ENCODE measurements around the gene MYO16.

Gene MYO16

GRCh38 chr13:108650271-108650670 lies 20.9 kb downstream of the MYO16 start:
- Histone ChIP-seq H3K27me3 (ENCODE audit: insufficient read depth, low read length, poor library complexity, severe bottlenecking) (no peaks in the 10 kb centered on the region), H3K79me2 (ENCODE audit: insufficient read depth, low read length) (no peaks in the 10 kb centered on the region), H2AFZ (ENCODE audit: low read length) (no peak overlapping the region), H3F3A (ENCODE audit: low read depth) (no peaks in the 10 kb centered on the region), H4K20me1 (ENCODE audit: insufficient read depth, low read length, poor library complexity, severe bottlenecking) (no peaks in the 10 kb centered on the region), H3K9me2 (replicated peaks; ENCODE audit: low read depth, low read length) (no peaks in the 10 kb centered on the region), H3K36me3 (ENCODE audit: insufficient read depth, low read length) (no peaks in the 10 kb centered on the region), H3K4me1 (ENCODE audit: insufficient read depth, low read length, poor library complexity, severe bottlenecking) (no peaks in the 10 kb centered on the region), H3K4me3 (ENCODE audit: low read length, poor library complexity, severe bottlenecking) (no peak overlapping the region), H3K9ac (ENCODE audit: low read depth, low read length, poor library complexity, severe bottlenecking) (no peak overlapping the region), H3K4me2 (ENCODE audit: low read depth, low read length, poor library complexity, severe bottlenecking) (no peak overlapping the region), H3K9me3 (ENCODE audit: insufficient read depth, low read depth, low read length) (no peaks in the 10 kb centered on the region)
- no peak for TF ChIP-seq EZH2phosphoT487 (IDR thresholded peaks at IDR 0.05; ENCODE audit: borderline replicate concordance)
- no peak for TF ChIP-seq CTCF (conservative IDR thresholded peaks at IDR 0.05; ENCODE audit: low read length)

GRCh38 chr13:108656742-108657141 lies 27.3 kb downstream of the MYO16 start:
- Histone ChIP-seq H3K9ac (ENCODE audit: low read depth, low read length, poor library complexity, severe bottlenecking) (no peak overlapping the region), H3K4me3 (ENCODE audit: low read length, poor library complexity, severe bottlenecking) (no peak overlapping the region), H3K9me3 (ENCODE audit: insufficient read depth, low read depth, low read length) (no peaks in the 10 kb centered on the region), H3K36me3 (ENCODE audit: insufficient read depth, low read length) (no peaks in the 10 kb centered on the region), H3K27me3 (ENCODE audit: insufficient read depth, low read length, poor library complexity, severe bottlenecking) (no peaks in the 10 kb centered on the region), H3K4me1 (ENCODE audit: insufficient read depth, low read length, poor library complexity, severe bottlenecking) (no peaks in the 10 kb centered on the region), H3K4me2 (ENCODE audit: low read depth, low read length, poor library complexity, severe bottlenecking) (no peak overlapping the region), H2AFZ (ENCODE audit: low read length) (no peak overlapping the region), H3F3A (ENCODE audit: low read depth) (no peaks in the 10 kb centered on the region), H4K20me1 (ENCODE audit: insufficient read depth, low read length, poor library complexity, severe bottlenecking) (no peaks in the 10 kb centered on the region), H3K9me2 (replicated peaks; ENCODE audit: low read depth, low read length) (no peaks in the 10 kb centered on the region), H3K79me2 (ENCODE audit: insufficient read depth, low read length) (no peaks in the 10 kb centered on the region)
- TF ChIP-seq CTCF (conservative IDR thresholded peaks at IDR 0.05; ENCODE audit: low read length), result no peak
- TF ChIP-seq EZH2phosphoT487 (IDR thresholded peaks at IDR 0.05; ENCODE audit: borderline replicate concordance), result no peak

- H3K9ac ChIP-seq (ENCODE audit: low read depth, low read length, poor library complexity, severe bottlenecking), result no peak overlapping the region
- H3K9me2 ChIP-seq (replicated peaks; ENCODE audit: low read depth, low read length), result no peaks in the 10 kb centered on the region
- no peak overlapping the region for H3K4me2 ChIP-seq (ENCODE audit: low read depth, low read length, poor library complexity, severe bottlenecking)
- no peaks in the 10 kb centered on the region for H3F3A ChIP-seq (ENCODE audit: low read depth)
- H3K36me3 ChIP-seq (ENCODE audit: insufficient read depth, low read length), result no peaks in the 10 kb centered on the region
- no peak for TF ChIP-seq EZH2phosphoT487 (IDR thresholded peaks at IDR 0.05; ENCODE audit: borderline replicate concordance)
- no peak for TF ChIP-seq CTCF (conservative IDR thresholded peaks at IDR 0.05; ENCODE audit: low read length)
- H4K20me1 ChIP-seq (ENCODE audit: insufficient read depth, low read length, poor library complexity, severe bottlenecking), result no peaks in the 10 kb centered on the region
- H3K79me2 ChIP-seq (ENCODE audit: insufficient read depth, low read length), result no peaks in the 10 kb centered on the region
- H3K4me3 ChIP-seq (ENCODE audit: low read length, poor library complexity, severe bottlenecking), result no peak overlapping the region
- no peaks in the 10 kb centered on the region for H3K9me3 ChIP-seq (ENCODE audit: insufficient read depth, low read depth, low read length)
- H2AFZ ChIP-seq (ENCODE audit: low read length), result no peak overlapping the region
- H3K27me3 ChIP-seq (ENCODE audit: insufficient read depth, low read length, poor library complexity, severe bottlenecking), result no peaks in the 10 kb centered on the region
- H3K4me1 ChIP-seq (ENCODE audit: insufficient read depth, low read length, poor library complexity, severe bottlenecking), result no peaks in the 10 kb centered on the region
Observed at GRCh38 chr13:108657519-108657918, 28.1 kb downstream of the MYO16 start.
